ENCODE measurements around the gene RIT1. TPM values are rescaled to one million over a fixed set of nuclear protein-coding genes. Genes with fewer than 3 reads are reported as not detected.
A peak's percentile ranks its signal among the peaks of the same experiment; 100 is the strongest.

The RIT1 gene
- total RNA-seq, 1 experiment from 2014 or later, result 26.4 TPM

DNA sequence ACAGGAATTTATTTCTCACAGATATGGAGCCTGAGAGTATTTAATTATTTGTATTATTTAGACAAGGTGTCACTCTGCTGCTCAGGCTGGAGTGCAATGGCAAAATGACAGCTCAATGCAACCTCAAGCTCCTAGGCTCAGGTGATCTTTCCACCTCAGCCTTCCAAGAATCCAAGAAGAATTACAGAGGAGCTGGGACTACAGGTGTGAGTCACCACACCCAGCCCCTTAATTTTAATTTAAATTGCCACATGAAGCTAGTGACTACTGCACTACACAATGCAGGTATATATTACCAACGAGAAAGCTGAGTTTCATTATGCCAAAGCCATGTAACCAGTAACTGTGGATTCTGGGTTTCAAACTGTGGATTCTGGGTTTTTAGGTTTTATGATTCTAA, 20.9 kb upstream of the RIT1 start:
- Mint-ChIP-seq H3K27me3 (ENCODE audit: low read depth) (no peaks in the 10 kb centered on the region), H3K4me1 (peaks cover 17 to 21% of the 10 kb centered on the region in 2 experiments), H3K9me3 (no peaks in the 10 kb centered on the region), H3K27ac (0 out of 7 replicates have a peak overlapping the region, but pooled peaks of 1 of the 3 experiments have one; percentile 36), H3K4me3 (peak overlapping the region in 1 of 2 experiments; percentile 26; a peak in 3 of 5 replicates), H3K36me3 (ENCODE audit: insufficient read depth in 1 of 3, low read depth in 3 of 3) (peaks cover 35 to 48% (median 40%) of the 10 kb centered on the region in 3 experiments)
- no peak overlapping the region for H3K4ac ChIP-seq (ENCODE audit: low read depth, low read length)
- H3K56ac ChIP-seq (ENCODE audit: insufficient read length, low read depth, low read length), result no peak overlapping the region
- no peak overlapping the region for H4K91ac ChIP-seq (ENCODE audit: insufficient read length, low read depth, low read length)
- peaks cover 6% of the 10 kb centered on the region for H3K23me2 ChIP-seq (ENCODE audit: insufficient read length, low read depth, low read length, poor library complexity, severe bottlenecking)
- H3K18ac ChIP-seq (ENCODE audit: insufficient read length, low read depth, low read length), result no peak overlapping the region
- no peak overlapping the region for H3K27ac ChIP-seq (ENCODE audit: insufficient read length, low read depth, low read length)
- TF ChIP-seq, protein P1, sequence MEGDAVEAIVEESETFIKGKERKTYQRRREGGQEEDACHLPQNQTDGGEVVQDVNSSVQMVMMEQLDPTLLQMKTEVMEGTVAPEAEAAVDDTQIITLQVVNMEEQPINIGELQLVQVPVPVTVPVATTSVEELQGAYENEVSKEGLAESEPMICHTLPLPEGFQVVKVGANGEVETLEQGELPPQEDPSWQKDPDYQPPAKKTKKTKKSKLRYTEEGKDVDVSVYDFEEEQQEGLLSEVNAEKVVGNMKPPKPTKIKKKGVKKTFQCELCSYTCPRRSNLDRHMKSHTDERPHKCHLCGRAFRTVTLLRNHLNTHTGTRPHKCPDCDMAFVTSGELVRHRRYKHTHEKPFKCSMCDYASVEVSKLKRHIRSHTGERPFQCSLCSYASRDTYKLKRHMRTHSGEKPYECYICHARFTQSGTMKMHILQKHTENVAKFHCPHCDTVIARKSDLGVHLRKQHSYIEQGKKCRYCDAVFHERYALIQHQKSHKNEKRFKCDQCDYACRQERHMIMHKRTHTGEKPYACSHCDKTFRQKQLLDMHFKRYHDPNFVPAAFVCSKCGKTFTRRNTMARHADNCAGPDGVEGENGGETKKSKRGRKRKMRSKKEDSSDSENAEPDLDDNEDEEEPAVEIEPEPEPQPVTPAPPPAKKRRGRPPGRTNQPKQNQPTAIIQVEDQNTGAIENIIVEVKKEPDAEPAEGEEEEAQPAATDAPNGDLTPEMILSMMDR (conservative IDR thresholded peaks at IDR 0.05), result no peak
- no peak overlapping the region for H2BK5ac ChIP-seq (ENCODE audit: insufficient read length, low read length)
- no peak overlapping the region for H3T11ph ChIP-seq (ENCODE audit: low read length)
- H2BK20ac ChIP-seq (ENCODE audit: low read depth, low read length, poor library complexity, severe bottlenecking), result no peak overlapping the region
- no peaks in the 10 kb centered on the region; the same call in 1 of the 2 replicates for H3K4me1 ChIP-seq (ENCODE audit: insufficient read depth, low read length)
- H2AK5ac ChIP-seq (ENCODE audit: insufficient read length, low read length), result no peak overlapping the region
- no peak for DNase-seq
- no peak overlapping the region for H4K8ac ChIP-seq (replicated peaks; ENCODE audit: insufficient read length, low read depth, low read length)
- no peak overlapping the region for H2BK12ac ChIP-seq (ENCODE audit: insufficient read length, low read depth, low read length)
- H3K79me2 ChIP-seq (ENCODE audit: insufficient read depth, low read length), result peaks cover 19% of the 10 kb centered on the region; the same call in 1 of the 2 replicates
- H3K23ac ChIP-seq (ENCODE audit: insufficient read length, low read depth, low read length), result no peak overlapping the region
- H3K9me3 ChIP-seq (ENCODE audit: control insufficient read depth, low read depth, low read length), result no peaks in the 10 kb centered on the region
- no peak overlapping the region for H4K5ac ChIP-seq (ENCODE audit: insufficient read length, low read depth, low read length)
- H3K27me3 ChIP-seq (ENCODE audit: insufficient read depth, low read length), result no peaks in the 10 kb centered on the region
- H3K14ac ChIP-seq (ENCODE audit: insufficient read depth, low read length), result no peak overlapping the region
- H2BK120ac ChIP-seq (ENCODE audit: low read depth, low read length, poor library complexity, severe bottlenecking), result no peak overlapping the region
- no peak overlapping the region for H2AFZ ChIP-seq (ENCODE audit: low read length)
- no peak overlapping the region for H2BK15ac ChIP-seq (ENCODE audit: low read depth, low read length)
- no peaks in the 10 kb centered on the region for H4K20me1 ChIP-seq (ENCODE audit: control insufficient read depth, insufficient read depth, insufficient read length)
- no peak overlapping the region for H3K9ac ChIP-seq (ENCODE audit: extremely low read depth, insufficient read length, low read length)
- no peak overlapping the region for H3K4me2 ChIP-seq (ENCODE audit: insufficient read depth, insufficient read length, low read length)
- H3K79me1 ChIP-seq (ENCODE audit: insufficient read depth, low read depth, low read length, poor library complexity, severe bottlenecking), result peaks cover 9% of the 10 kb centered on the region
- no CpG with 5 or more reads among the region's 1 CpG for WGBS (ENCODE audit: extremely low coverage, insufficient read length, low lambda C conversion rate)
